LNCAP (cell line): ENCODE results near the gene PLSCR1.

Source experiments
- TF ChIP-seq, protein P1 (sequence below): fragments of 450-650 bp; IDR thresholded peaks from 2 replicates; pipeline ENCODE4 v1.5.1; 2017; ENCODE audit warnings: mild to moderate bottlenecking

PLSCR1 gene

GRCh38 chr3:146544002-146544928 lies at the start of gene PLSCR1:
TSS of gene PLSCR1 (minus strand) at chr3:146544607. CDS start at chr3:146536552, 8,055 bp downstream.
- TF ChIP-seq, protein P1, sequence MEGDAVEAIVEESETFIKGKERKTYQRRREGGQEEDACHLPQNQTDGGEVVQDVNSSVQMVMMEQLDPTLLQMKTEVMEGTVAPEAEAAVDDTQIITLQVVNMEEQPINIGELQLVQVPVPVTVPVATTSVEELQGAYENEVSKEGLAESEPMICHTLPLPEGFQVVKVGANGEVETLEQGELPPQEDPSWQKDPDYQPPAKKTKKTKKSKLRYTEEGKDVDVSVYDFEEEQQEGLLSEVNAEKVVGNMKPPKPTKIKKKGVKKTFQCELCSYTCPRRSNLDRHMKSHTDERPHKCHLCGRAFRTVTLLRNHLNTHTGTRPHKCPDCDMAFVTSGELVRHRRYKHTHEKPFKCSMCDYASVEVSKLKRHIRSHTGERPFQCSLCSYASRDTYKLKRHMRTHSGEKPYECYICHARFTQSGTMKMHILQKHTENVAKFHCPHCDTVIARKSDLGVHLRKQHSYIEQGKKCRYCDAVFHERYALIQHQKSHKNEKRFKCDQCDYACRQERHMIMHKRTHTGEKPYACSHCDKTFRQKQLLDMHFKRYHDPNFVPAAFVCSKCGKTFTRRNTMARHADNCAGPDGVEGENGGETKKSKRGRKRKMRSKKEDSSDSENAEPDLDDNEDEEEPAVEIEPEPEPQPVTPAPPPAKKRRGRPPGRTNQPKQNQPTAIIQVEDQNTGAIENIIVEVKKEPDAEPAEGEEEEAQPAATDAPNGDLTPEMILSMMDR: no peak

DNA sequence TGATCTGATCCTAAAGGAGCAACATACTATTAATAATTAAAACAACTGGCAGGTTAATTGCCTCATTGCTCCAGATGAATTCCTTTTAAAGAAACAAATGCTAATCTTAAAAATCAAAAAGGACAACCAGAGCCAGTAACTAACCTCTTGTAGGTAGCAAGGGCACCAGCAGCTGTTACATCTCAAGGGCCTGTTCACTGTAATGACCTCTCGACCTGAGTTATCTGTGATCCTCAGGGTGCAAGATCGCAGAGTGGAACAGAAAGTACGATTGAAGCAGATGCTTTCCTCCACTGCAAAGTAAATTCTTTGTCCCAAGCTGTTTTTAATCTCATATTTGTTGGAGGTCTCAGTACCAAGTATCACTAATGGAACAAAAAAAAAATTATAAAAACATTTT lies 49.4 kb upstream of the PLSCR1 start:
- TF ChIP-seq, protein P1: no peak

- TF ChIP-seq, protein P1: no peak
Measured at GRCh38 chr3:146590521-146590920, 46.1 kb upstream of the PLSCR1 start.

- TF ChIP-seq, protein P1: peak; percentile 67
Measured at GRCh38 chr3:146589899-146590508, 45.6 kb upstream of the PLSCR1 start.

DNA sequence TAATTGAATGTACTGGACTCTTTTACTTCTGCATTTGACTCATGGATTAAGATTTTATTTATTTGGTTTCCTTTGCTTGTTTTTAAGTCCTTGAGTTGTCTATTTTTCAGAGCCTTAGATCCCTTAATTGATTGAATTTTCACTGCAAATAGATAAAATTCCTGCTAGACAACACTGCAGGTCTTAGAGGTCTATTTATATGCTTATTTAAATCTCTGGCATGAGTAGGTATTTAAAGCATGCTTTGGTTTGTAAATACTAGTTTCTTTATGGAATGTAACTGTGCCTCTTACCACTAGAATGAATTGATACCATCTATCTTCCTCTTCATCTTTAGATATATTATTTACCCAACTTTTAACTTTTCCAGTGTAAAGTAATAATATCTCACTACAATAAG lies 40.7 kb upstream of the PLSCR1 start:
- TF ChIP-seq, protein P1: no peak

GRCh38 chr3:146581951-146582467 lies 37.6 kb upstream of the PLSCR1 start:
- TF ChIP-seq, protein P1: no peak

DNA sequence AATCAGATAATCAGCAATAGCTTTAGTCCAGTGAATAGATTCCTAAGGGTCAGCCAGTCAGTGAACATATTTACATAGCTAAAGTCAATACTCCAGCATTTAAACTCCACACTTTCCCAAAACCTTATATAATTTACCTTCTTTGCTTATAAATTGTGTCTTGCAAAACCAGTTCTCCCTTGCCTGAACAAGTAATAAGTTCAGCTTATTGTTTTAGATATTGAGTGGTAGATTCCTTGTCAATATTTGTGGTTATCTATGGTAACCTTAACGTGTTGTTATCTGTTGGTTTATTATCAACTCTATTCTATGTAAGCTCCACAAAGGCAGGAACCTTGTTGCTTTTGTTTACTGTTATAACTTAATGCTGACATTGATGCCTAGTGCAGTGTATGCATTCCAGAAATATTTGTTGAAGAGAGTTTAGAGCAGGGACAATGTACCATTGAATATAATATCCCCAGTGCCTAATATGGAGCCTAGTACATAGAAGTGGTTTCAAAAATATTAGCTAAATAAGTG lies 36.7 kb upstream of the PLSCR1 start:
- TF ChIP-seq, protein P1: no peak
